Erythroblast (primary cell): ENCODE measurements around the gene SNX18.

ENCODE experiments used
- GATA1 ChIP-seq: IDR thresholded peaks from 2 replicates; pipeline ENCODE4 v1.6.1; 2011; ENCODE audit warnings: low read depth, mild to moderate bottlenecking, control low read depth, low read length, moderate library complexity
- POLR2A ChIP-seq: IDR thresholded peaks from 2 replicates; pipeline ENCODE4 v1.6.1; 2011; ENCODE audit warnings: mild to moderate bottlenecking, low read length

GRCh38 chr5:54477941-54478478 is 39.5 kb upstream of the SNX18 start:
- TF ChIP-seq POLR2A (no peak), GATA1 (no peak)
